IMR-90 (cell line): ENCODE data around the gene GSPT1. TPM values are rescaled to one million over a fixed set of nuclear protein-coding genes. Genes with fewer than 3 reads are reported as not detected.

Experiments
- ATAC-seq: fragments of 200-7000 bp; cut with Tn5 transposase; 2 replicates; pipeline ENCODE4 v1.9.1; 2020; ENCODE audit warnings: low read depth, mild to moderate bottlenecking, moderate library complexity
- BruUV-seq: library from RNA; stranded (reverse); fragments of 400-500 nt; replicated peaks from 2 replicates; lab custom pipeline; 2021; lab: Mats Ljungman, UMichigan
- CTCF ChIA-PET: fragments of 300-600 bp; formaldehyde crosslinking; extraction: SDS; loops from one replicate; lab custom pipeline; 2021; ENCODE audit warnings: antibody characterized with exemption; lab: Yijun Ruan, JAX
- POLR2A ChIA-PET: fragments of 300-600 bp; sonication (Branson Sonifier 250); formaldehyde crosslinking; loops from one replicate; lab custom pipeline; 2022; ENCODE audit warnings: antibody characterized with exemption; ENCODE audit not compliant: unreplicated experiment; lab: Charles Lee
- DNase-seq: peaks from one replicate; pipeline ENCODE4 v3.0.0; 2013
- H2AFZ ChIP-seq: replicated peaks from 2 replicates; pipeline ENCODE3; 2013; ENCODE audit warnings: low read length, mild to moderate bottlenecking; ENCODE audit not compliant: poor library complexity
- H2AK5ac ChIP-seq: 2 replicates; pipeline ENCODE4 v1.6.1; 2013; ENCODE audit warnings: low read depth, low read length, inconsistent platforms
- H2AK9ac ChIP-seq: replicated peaks from 2 replicates; pipeline ENCODE3; 2013; ENCODE audit warnings: mild to moderate bottlenecking, low read depth, low read length, moderate library complexity; ENCODE audit not compliant: poor library complexity
- H2BK120ac ChIP-seq: 2 replicates; pipeline ENCODE4 v1.6.1; 2013; ENCODE audit warnings: low read depth, low read length, inconsistent platforms
- H2BK15ac ChIP-seq: 3 replicates; pipeline ENCODE4 v1.6.1; 2013; ENCODE audit warnings: low read depth, low read length, inconsistent platforms
- H2BK20ac ChIP-seq: 2 replicates; pipeline ENCODE4 v1.6.1; 2013; ENCODE audit warnings: low read depth, mild to moderate bottlenecking, inconsistent platforms, low read length, moderate library complexity
- H2BK5ac ChIP-seq: 2 replicates; pipeline ENCODE4 v1.6.1; 2013; ENCODE audit warnings: mild to moderate bottlenecking, low read depth, low read length, inconsistent platforms; ENCODE audit not compliant: poor library complexity, severe bottlenecking
- H3K14ac ChIP-seq: replicated peaks from 2 replicates; pipeline ENCODE4 v1.6.1; 2013; ENCODE audit warnings: low read depth, low read length, inconsistent platforms
- H3K18ac ChIP-seq: 2 replicates; pipeline ENCODE4 v1.6.1; 2013; ENCODE audit warnings: low read depth, low read length, control low read depth
- H3K23ac ChIP-seq: 2 replicates; pipeline ENCODE4 v1.6.1; 2013; ENCODE audit warnings: low read depth, low read length, inconsistent platforms
- H3K27ac ChIP-seq: 2 replicates; pipeline ENCODE4 v1.5.1; 2013; ENCODE audit warnings: mild to moderate bottlenecking, control low read depth, low read length; ENCODE audit not compliant: insufficient read depth
- H3K27me3 ChIP-seq: 2 replicates; pipeline ENCODE4 v1.6.1; 2013; ENCODE audit warnings: low read length; ENCODE audit not compliant: control insufficient read depth, insufficient read depth
- H3K36me3 ChIP-seq: 2 replicates; pipeline ENCODE4 v1.6.1; 2013; ENCODE audit warnings: low read length, mixed read lengths; ENCODE audit not compliant: control insufficient read depth, insufficient read depth
- H3K4ac ChIP-seq: 2 replicates; pipeline ENCODE4 v1.6.1; 2013; ENCODE audit warnings: low read depth, low read length, inconsistent platforms
- H3K4me1 ChIP-seq: 2 replicates; pipeline ENCODE4 v1.6.1; 2013; ENCODE audit warnings: low read length, mixed read lengths; ENCODE audit not compliant: control insufficient read depth, insufficient read depth
- H3K4me2 ChIP-seq: 2 replicates; pipeline ENCODE4 v1.6.1; 2013; ENCODE audit warnings: low read depth, mild to moderate bottlenecking, control low read depth, low read length, moderate library complexity
- H3K4me3 ChIP-seq: 2 replicates; pipeline ENCODE4 v1.5.1; 2013; ENCODE audit warnings: low read depth, mild to moderate bottlenecking, control low read depth, low read length, moderate library complexity; ENCODE audit not compliant: insufficient read depth
- H3K56ac ChIP-seq: 2 replicates; pipeline ENCODE4 v1.6.1; 2013; ENCODE audit warnings: low read length, inconsistent platforms; ENCODE audit not compliant: insufficient read depth; ENCODE audit errors: extremely low read depth
- H3K79me1 ChIP-seq, 2 experiments: 2 replicates each; pipeline ENCODE4 v1.6.1; 2013; ENCODE audit warnings: low read length in 2 of 2, inconsistent platforms in 1 of 2, low read depth in 1 of 2
- H3K9ac ChIP-seq: 2 replicates; pipeline ENCODE4 v1.6.1; 2013; ENCODE audit warnings: low read depth, low read length, control low read depth
- H3K9me1 ChIP-seq: 2 replicates; pipeline ENCODE4 v1.6.1; 2013; ENCODE audit warnings: low read length, inconsistent platforms; ENCODE audit not compliant: insufficient read depth
- H3K9me3 ChIP-seq: 2 replicates; pipeline ENCODE4 v1.6.1; 2013; ENCODE audit warnings: low read length; ENCODE audit not compliant: control insufficient read depth, insufficient read depth
- H4K20me1 ChIP-seq: 2 replicates; pipeline ENCODE4 v1.6.1; 2013; ENCODE audit warnings: low read length, inconsistent platforms; ENCODE audit not compliant: insufficient read depth
- H4K5ac ChIP-seq: 2 replicates; pipeline ENCODE4 v1.6.1; 2013; ENCODE audit warnings: mild to moderate bottlenecking, low read depth, low read length, control low read depth
- H4K8ac ChIP-seq, 2 experiments: 2 replicates each; pipeline ENCODE4 v1.6.1; 2013; ENCODE audit warnings: low read depth in 2 of 2, low read length in 2 of 2, control low read depth in 1 of 2, inconsistent platforms in 1 of 2
- H4K91ac ChIP-seq: 2 replicates; pipeline ENCODE4 v1.6.1; 2013; ENCODE audit warnings: low read depth, low read length, inconsistent platforms; ENCODE audit not compliant: insufficient read depth
- CEBPB ChIP-seq: IDR thresholded peaks from 2 replicates; pipeline ENCODE4 v1.6.1; 2012; ENCODE audit warnings: low read depth, low read length, improper control_type of control experiment
- POLR2A ChIP-seq: IDR thresholded peaks from 2 replicates; pipeline ENCODE4 v1.6.1; 2012; ENCODE audit warnings: mild to moderate bottlenecking, low read depth, low read length
- WGBS, 2 experiments: methylation state at CpG; one replicate each; pipeline versions ENCODE4 v1.1.5 to v1.1.7; 2013; ENCODE audit warnings: missing lambda C conversion rate in 2 of 2; ENCODE audit not compliant: insufficient read length in 1 of 2; ENCODE audit errors: extremely low coverage in 2 of 2; 5-methylcytosine and 5-hydroxymethylcytosine counted together
- dilution Hi-C: fragments of 300-500 bp; cut with HindIII; formaldehyde crosslinking; loops from one replicate; pipeline ENCODE4 v1.14.3; 2018; ENCODE audit warnings: low sequenced_read_pairs; ENCODE audit not compliant: unreplicated experiment
- in situ Hi-C: fragments of 300-500 bp; cut with MboI; formaldehyde crosslinking; loops from 3 replicates; pipeline ENCODE4 v1.14.3; 2019; ENCODE audit warnings: low sequenced_read_pairs, inconsistent platforms, mixed read lengths
- intact Hi-C: fragments of 100-400 bp; cut with micrococcal nuclease; formaldehyde crosslinking; loops from 2 replicates; pipeline ENCODE4 v1.10.0; 2022
- polyA plus RNA-seq, 3 experiments: library from polyadenylated mRNA; depleted of rRNA; stranded (reverse); fragments of >200 nt; gene quantifications; 2 replicates each; pipeline ENCODE4 v1.2.3, GENCODE V29; 2012; ENCODE audit warnings: low replicate concordance in 1 of 3
- total RNA-seq: library from RNA; depleted of rRNA; stranded (reverse); fragments of >200 nt; gene quantifications from 2 replicates; pipeline ENCODE4 v1.2.3, GENCODE V29; 2012

GSPT1 gene
- total and polyA plus RNA-seq, 2 of the 4 experiments (the other 2 are of a cell fraction) = 76.3 to 84.8 TPM

- H4K20me1 ChIP-seq = peaks cover 54% of the 10 kb centered on the region
- H3K4me3 ChIP-seq = peak overlapping the region; percentile 94
- H2BK20ac ChIP-seq = no peak overlapping the region
- no peaks in the 10 kb centered on the region for H3K9me3 ChIP-seq
- no peaks in the 10 kb centered on the region; the same call in 1 of the 2 replicates for H3K27me3 ChIP-seq
- 0% methylated on average over 9 of the region's 30 CpGs; no CpG with 5 or more reads in 1 of the 2 experiments for WGBS, 2 experiments
- H2AK9ac ChIP-seq = peak overlapping the region; percentile 90
- H3K56ac ChIP-seq = peak overlapping the region; percentile 58
- POLR2A ChIA-PET = no interaction called here
- no peak overlapping the region; the same call in 1 of the 2 replicates for H3K18ac ChIP-seq
- ATAC-seq = no peak
- peak overlapping the region; percentile 78 for H3K9ac ChIP-seq
- intact Hi-C loops = loop anchor here (1.0 to 5.0 kb wide), 3 partner anchors 63 to 143 kb away; partner anchors contain the start of gene SNX29
- peak overlapping the region; percentile 97 for H2AFZ ChIP-seq
- peaks cover 2% of the 10 kb centered on the region; the same call in 1 of the 2 replicates for H3K36me3 ChIP-seq
- BruUV-seq = no TSS peak
- dilution Hi-C loops = no loop called here
- peak overlapping the region; percentile 80 for H3K14ac ChIP-seq
- in situ Hi-C loops = no loop called here
- H3K27ac ChIP-seq = peak overlapping the region; percentile 87
- H3K23ac ChIP-seq = peak overlapping the region; percentile 95
- peak overlapping the region; percentile 5; the same call in 1 of the 2 replicates for H4K5ac ChIP-seq
- 0 out of 2 replicates have a peak overlapping the region, but pooled peaks have one; percentile 48 for H2BK120ac ChIP-seq
- no peak overlapping the region for H2BK15ac ChIP-seq
- peaks cover 19% of the 10 kb centered on the region for H3K4me1 ChIP-seq
- peak overlapping the region; percentile 13; the same call in 1 of the 2 replicates for H4K91ac ChIP-seq
- peak overlapping the region; percentile 97 for H3K4me2 ChIP-seq
- peaks cover 10% of the 10 kb centered on the region for H3K9me1 ChIP-seq
- TF ChIP-seq POLR2A = no peak
- no peak for TF ChIP-seq CEBPB
- peak overlapping the region; percentile 53 to 58; a peak in 3 of 4 replicates for H4K8ac ChIP-seq
- H2BK5ac ChIP-seq = peak overlapping the region; percentile 48
- peak overlapping the region; percentile 81 for H3K4ac ChIP-seq
- CTCF ChIA-PET = no interaction called here
- peaks cover 0 to 45% of the 10 kb centered on the region in 2 experiments; a peak in 3 of 4 replicates for H3K79me1 ChIP-seq
- DNase-seq = peak; percentile 28
- H2AK5ac ChIP-seq = peak overlapping the region; percentile 22
Observed at GRCh38 chr16:11914210-11915113, 1.3 kb downstream of the GSPT1 start.
